Measurements from ENCODE around the gene SLC22A1. TPM values are rescaled to one million over a fixed set of nuclear protein-coding genes. Genes with fewer than 3 reads are reported as not detected.

The SLC22A1 gene
- total and polyA plus RNA-seq, 2 donors (not counting 3 experiments of a cell fraction or from before 2014, with no cell fraction given), result 0.04 TPM; not detected in 1

DNA sequence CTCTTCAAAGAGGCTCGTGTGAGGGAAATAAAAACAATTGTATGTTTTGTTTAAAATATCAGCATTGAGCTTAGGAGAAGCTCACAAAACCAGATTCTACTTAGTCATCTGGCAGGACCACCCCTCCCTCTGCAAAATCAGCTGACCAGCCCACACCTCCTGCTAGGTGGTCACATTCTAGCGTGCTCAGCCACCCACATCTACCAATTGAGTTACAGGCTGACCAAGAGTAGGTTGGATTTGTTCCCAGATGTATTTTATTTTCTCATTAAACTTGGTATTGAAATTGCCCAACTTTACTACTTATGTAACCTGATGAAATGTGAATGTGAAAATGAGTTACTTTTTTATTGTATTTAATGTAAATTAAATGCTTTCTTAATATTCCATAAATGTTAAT lies 80.8 kb downstream of the SLC22A1 start:
- no peak overlapping the region for H3K27ac ChIP-seq (ENCODE audit: insufficient read depth, low read depth, low read length)
- peaks cover 6% of the 10 kb centered on the region for H3K9me3 ChIP-seq (replicated peaks; ENCODE audit: control insufficient read depth, insufficient read depth, low read length)
- no peaks in the 10 kb centered on the region for H4K20me1 ChIP-seq (replicated peaks; ENCODE audit: control insufficient read depth, extremely low read depth, insufficient read depth, low read length)
- H3K4me3 ChIP-seq (replicated peaks in 1 of 3; ENCODE audit: insufficient read depth in 1 of 3, low read depth in 1 of 3, low read length in 3 of 3), result no peak overlapping the region
- H3K4me2 ChIP-seq (ENCODE audit: insufficient read depth, low read length), result no peak overlapping the region
- H3K27me3 ChIP-seq (ENCODE audit: control insufficient read depth in 2 of 2, insufficient read depth in 2 of 2, low read length in 2 of 2), result no peaks in the 10 kb centered on the region
- no peaks in the 10 kb centered on the region for H3K4me1 ChIP-seq (ENCODE audit: control insufficient read depth, extremely low read depth, insufficient read depth, low read length)
- no peak overlapping the region for H2AFZ ChIP-seq (ENCODE audit: low read depth, low read length)
- H3K79me2 ChIP-seq (ENCODE audit: control insufficient read depth, insufficient read depth, low read length), result no peaks in the 10 kb centered on the region
- no peaks in the 10 kb centered on the region for H3K9me1 ChIP-seq (replicated peaks; ENCODE audit: control insufficient read depth, extremely low read depth, insufficient read depth, low read length)
- dilution Hi-C loops (cut with MboI; ENCODE audit: extremely low pct_ligation_motif_present, low sequenced_read_pairs) (no loop called here), intact Hi-C loops (cut with micrococcal nuclease) (no loop called here)
- DNase-seq (ENCODE audit: low read depth, low spot score) (no peak), FAIRE-seq (no peak)
- H3K36me3 ChIP-seq (ENCODE audit: control insufficient read depth in 2 of 2, extremely low read depth in 1 of 2, insufficient read depth in 2 of 2, low read length in 2 of 2), result no peaks in the 10 kb centered on the region
- no peak overlapping the region for H3K9ac ChIP-seq (replicated peaks; ENCODE audit: extremely low read depth, insufficient read depth, low read length)
- ChIA-PET CTCF (no interaction called here), POLR2A (no interaction called here)
- no TSS peak for BruUV-seq (replicated peaks)
- TF ChIP-seq JUN (IDR thresholded peaks at IDR 0.05; ENCODE audit: borderline replicate concordance, insufficient read depth, insufficient read length, low read depth) (no peak), POLR2AphosphoS5 (IDR thresholded peaks at IDR 0.05; ENCODE audit: insufficient read depth, low read depth, low read length) (no peak), GATA2 (IDR thresholded peaks at IDR 0.05; ENCODE audit: insufficient read depth, insufficient read length, low read depth, low read length) (no peak), EZH2 (IDR thresholded peaks at IDR 0.05; ENCODE audit: borderline replicate concordance, low read depth, low read length, severe bottlenecking) (no peak), MYC (IDR thresholded peaks at IDR 0.05; ENCODE audit: low read depth, low read length) (no peak)
- TF ChIP-seq, protein P1, sequence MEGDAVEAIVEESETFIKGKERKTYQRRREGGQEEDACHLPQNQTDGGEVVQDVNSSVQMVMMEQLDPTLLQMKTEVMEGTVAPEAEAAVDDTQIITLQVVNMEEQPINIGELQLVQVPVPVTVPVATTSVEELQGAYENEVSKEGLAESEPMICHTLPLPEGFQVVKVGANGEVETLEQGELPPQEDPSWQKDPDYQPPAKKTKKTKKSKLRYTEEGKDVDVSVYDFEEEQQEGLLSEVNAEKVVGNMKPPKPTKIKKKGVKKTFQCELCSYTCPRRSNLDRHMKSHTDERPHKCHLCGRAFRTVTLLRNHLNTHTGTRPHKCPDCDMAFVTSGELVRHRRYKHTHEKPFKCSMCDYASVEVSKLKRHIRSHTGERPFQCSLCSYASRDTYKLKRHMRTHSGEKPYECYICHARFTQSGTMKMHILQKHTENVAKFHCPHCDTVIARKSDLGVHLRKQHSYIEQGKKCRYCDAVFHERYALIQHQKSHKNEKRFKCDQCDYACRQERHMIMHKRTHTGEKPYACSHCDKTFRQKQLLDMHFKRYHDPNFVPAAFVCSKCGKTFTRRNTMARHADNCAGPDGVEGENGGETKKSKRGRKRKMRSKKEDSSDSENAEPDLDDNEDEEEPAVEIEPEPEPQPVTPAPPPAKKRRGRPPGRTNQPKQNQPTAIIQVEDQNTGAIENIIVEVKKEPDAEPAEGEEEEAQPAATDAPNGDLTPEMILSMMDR (IDR thresholded peaks at IDR 0.05; ENCODE audit: extremely low read depth in 1 of 2, insufficient read depth in 1 of 2, low read depth in 1 of 2, low read length in 2 of 2), result no peak

DNA sequence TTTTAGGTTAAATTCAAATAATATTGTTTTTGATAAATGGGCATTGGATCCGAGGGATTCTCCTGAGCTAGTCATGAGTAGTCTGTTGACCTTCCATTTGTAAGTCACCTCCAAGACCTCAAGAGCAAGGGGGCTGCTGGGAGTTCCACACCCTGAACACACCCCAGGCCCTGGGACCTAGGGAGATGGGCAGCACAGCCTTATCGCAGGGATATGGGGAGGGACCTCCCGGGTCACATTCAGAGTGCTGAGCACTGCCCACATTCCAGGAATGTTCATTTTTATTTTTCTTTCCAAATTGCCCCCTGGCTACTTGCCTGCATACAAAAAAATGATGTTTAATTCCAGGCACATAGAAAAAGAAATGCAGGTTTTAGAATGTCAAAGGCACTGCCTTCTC lies 81.5 kb downstream of the SLC22A1 start:
- dilution Hi-C loops (cut with MboI; ENCODE audit: extremely low pct_ligation_motif_present, low sequenced_read_pairs) (no loop called here), intact Hi-C loops (cut with micrococcal nuclease) (no loop called here)
- Histone ChIP-seq H3K36me3 (ENCODE audit: control insufficient read depth in 2 of 2, extremely low read depth in 1 of 2, insufficient read depth in 2 of 2, low read length in 2 of 2) (no peaks in the 10 kb centered on the region), H2AFZ (ENCODE audit: low read depth, low read length) (no peak overlapping the region), H3K9me1 (replicated peaks; ENCODE audit: control insufficient read depth, extremely low read depth, insufficient read depth, low read length) (no peaks in the 10 kb centered on the region), H3K79me2 (ENCODE audit: control insufficient read depth, insufficient read depth, low read length) (no peaks in the 10 kb centered on the region), H3K9ac (replicated peaks; ENCODE audit: extremely low read depth, insufficient read depth, low read length) (no peak overlapping the region), H3K27ac (ENCODE audit: insufficient read depth, low read depth, low read length) (no peak overlapping the region), H3K4me2 (ENCODE audit: insufficient read depth, low read length) (no peak overlapping the region), H3K4me1 (ENCODE audit: control insufficient read depth, extremely low read depth, insufficient read depth, low read length) (no peaks in the 10 kb centered on the region), H4K20me1 (replicated peaks; ENCODE audit: control insufficient read depth, extremely low read depth, insufficient read depth, low read length) (no peaks in the 10 kb centered on the region), H3K9me3 (replicated peaks; ENCODE audit: control insufficient read depth, insufficient read depth, low read length) (peaks cover 6% of the 10 kb centered on the region), H3K4me3 (replicated peaks in 1 of 3; ENCODE audit: insufficient read depth in 1 of 3, low read depth in 1 of 3, low read length in 3 of 3) (no peak overlapping the region), H3K27me3 (ENCODE audit: control insufficient read depth in 2 of 2, insufficient read depth in 2 of 2, low read length in 2 of 2) (no peaks in the 10 kb centered on the region)
- TF ChIP-seq, protein P2, sequence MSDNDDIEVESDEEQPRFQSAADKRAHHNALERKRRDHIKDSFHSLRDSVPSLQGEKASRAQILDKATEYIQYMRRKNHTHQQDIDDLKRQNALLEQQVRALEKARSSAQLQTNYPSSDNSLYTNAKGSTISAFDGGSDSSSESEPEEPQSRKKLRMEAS (IDR thresholded peaks at IDR 0.05; ENCODE audit: insufficient read depth, insufficient read length), result no peak
- TF ChIP-seq POLR2AphosphoS5 (IDR thresholded peaks at IDR 0.05; ENCODE audit: insufficient read depth, low read depth, low read length), result no peak
- TF ChIP-seq GATA2 (IDR thresholded peaks at IDR 0.05; ENCODE audit: insufficient read depth, insufficient read length, low read depth, low read length), result no peak
- TF ChIP-seq, protein P1 (IDR thresholded peaks at IDR 0.05; ENCODE audit: extremely low read depth in 1 of 2, insufficient read depth in 1 of 2, low read depth in 1 of 2, low read length in 2 of 2), result no peak
- no peak for TF ChIP-seq FOS (IDR thresholded peaks at IDR 0.05; ENCODE audit: borderline replicate concordance, insufficient read depth, low read length)
- TF ChIP-seq MYC (IDR thresholded peaks at IDR 0.05; ENCODE audit: low read depth, low read length), result no peak
- TF ChIP-seq POLR2A (IDR thresholded peaks at IDR 0.05; ENCODE audit: low read depth, low read length), result no peak
- no peak for TF ChIP-seq JUN (IDR thresholded peaks at IDR 0.05; ENCODE audit: borderline replicate concordance, insufficient read depth, insufficient read length, low read depth)
- no peak for TF ChIP-seq EZH2 (IDR thresholded peaks at IDR 0.05; ENCODE audit: borderline replicate concordance, low read depth, low read length, severe bottlenecking)
- ChIA-PET CTCF (no interaction called here), POLR2A (no interaction called here)
- FAIRE-seq (no peak), DNase-seq (ENCODE audit: low read depth, low spot score) (no peak)
- BruUV-seq (replicated peaks), result no TSS peak

Data from endothelial cell of umbilical vein (primary cell).